GM19438 (cell line): Measurements from ENCODE around the gene TMEM119.
"Not testable (repeated sequence)": the region's sequence is repeated elsewhere in the genome, so short reads cannot be mapped to it uniquely, and the experiment has no call there.

ENCODE experiments used
- ATAC-seq: cut with Tn5 transposase; IDR thresholded peaks from one replicate; pipeline ENCODE4 v1.9.1; 2021; ENCODE audit warnings: low read depth; ENCODE audit not compliant: unreplicated experiment

Gene TMEM119

GRCh38 chr12:108604208-108604941 lies 6.5 kb upstream of the TMEM119 start:
- ATAC-seq = no peak

GRCh38 chr12:108603743-108604142 lies 5.9 kb upstream of the TMEM119 start:
- ATAC-seq = no peak

- no peak for ATAC-seq
Observed at GRCh38 chr12:108602976-108603704, 5.3 kb upstream of the TMEM119 start.

GRCh38 chr12:108602209-108602705 lies 4.4 kb upstream of the TMEM119 start:
- ATAC-seq = no peak

GRCh38 chr12:108600702-108601007 lies 2.8 kb upstream of the TMEM119 start:
- ATAC-seq = no peak

- ATAC-seq = no peak
Observed at GRCh38 chr12:108599948-108600701, 2.2 kb upstream of the TMEM119 start.

GRCh38 chr12:108599541-108599940 lies 1.7 kb upstream of the TMEM119 start:
- ATAC-seq = no peak

GRCh38 chr12:108598553-108599250 lies 818 bp upstream of the TMEM119 start:
- no peak for ATAC-seq

GRCh38 chr12:108596854-108597558 lies 878 bp downstream of the TMEM119 start:
- ATAC-seq = no peak

GRCh38 chr12:108595711-108596647 lies 1.9 kb downstream of the TMEM119 start:
- ATAC-seq = no peak

- ATAC-seq = no peak
Observed at GRCh38 chr12:108594960-108595710, 2.7 kb downstream of the TMEM119 start.

- no peak for ATAC-seq
Observed at GRCh38 chr12:108594323-108594903, 3.5 kb downstream of the TMEM119 start.

- ATAC-seq = no peak
Observed at GRCh38 chr12:108592033-108592909, 5.6 kb downstream of the TMEM119 start.

GRCh38 chr12:108591267-108591980 lies 6.5 kb downstream of the TMEM119 start:
- no peak for ATAC-seq

- ATAC-seq = not testable (repeated sequence)
Observed at GRCh38 chr12:108590463-108590862, 7.4 kb downstream of the TMEM119 start.

GRCh38 chr12:108589840-108590229 lies 8.0 kb downstream of the TMEM119 start:
- no peak for ATAC-seq
